Glomerular visceral epithelial cell (primary cell): ENCODE results near the gene ANTXR1.

Experiments
- DNase-seq: peaks from one replicate; pipeline ENCODE4 v3.0.0-alpha.2; 2016; ENCODE audit errors: extremely low spot score

Gene ANTXR1

DNA sequence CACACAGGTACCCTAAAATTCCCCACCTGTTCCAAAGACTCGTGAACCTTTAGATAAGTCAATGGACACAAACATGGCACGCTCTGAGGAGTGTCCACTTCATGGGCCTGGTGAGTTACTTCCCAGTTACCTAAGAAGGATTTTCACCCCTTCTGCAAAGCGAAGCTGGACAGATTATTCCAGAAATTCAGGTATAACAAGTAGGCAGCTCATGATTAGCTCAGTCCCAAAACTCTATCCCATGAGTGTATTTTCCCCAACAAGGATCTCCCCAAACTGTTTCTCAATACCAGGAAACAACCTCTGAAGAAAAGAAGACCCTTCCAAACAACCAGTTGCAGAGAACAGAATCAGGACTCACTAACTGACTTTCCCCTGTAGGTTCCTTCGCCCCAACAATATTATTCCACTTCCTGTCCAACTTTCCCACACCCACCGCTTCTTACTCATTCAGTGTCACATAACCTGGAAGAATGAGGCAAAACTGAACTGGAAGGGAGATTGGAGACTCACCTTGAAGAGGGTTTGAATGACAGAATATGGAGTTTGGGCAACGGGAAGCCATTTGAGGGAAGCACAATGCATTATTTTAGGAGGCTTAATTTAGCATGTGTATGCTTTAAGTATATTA, 120.1 kb downstream of the ANTXR1 start:
- no peak for DNase-seq

- no peak for DNase-seq
Measured at GRCh38 chr2:69133898-69134297, 120.9 kb downstream of the ANTXR1 start.

- no peak for DNase-seq
Measured at GRCh38 chr2:69134306-69134945, 121.4 kb downstream of the ANTXR1 start.

- peak; percentile 68 for DNase-seq
Measured at GRCh38 chr2:69138247-69138772, 125.3 kb downstream of the ANTXR1 start.

- DNase-seq = peak; percentile 77
Measured at GRCh38 chr2:69138793-69139459, 125.9 kb downstream of the ANTXR1 start.

DNA sequence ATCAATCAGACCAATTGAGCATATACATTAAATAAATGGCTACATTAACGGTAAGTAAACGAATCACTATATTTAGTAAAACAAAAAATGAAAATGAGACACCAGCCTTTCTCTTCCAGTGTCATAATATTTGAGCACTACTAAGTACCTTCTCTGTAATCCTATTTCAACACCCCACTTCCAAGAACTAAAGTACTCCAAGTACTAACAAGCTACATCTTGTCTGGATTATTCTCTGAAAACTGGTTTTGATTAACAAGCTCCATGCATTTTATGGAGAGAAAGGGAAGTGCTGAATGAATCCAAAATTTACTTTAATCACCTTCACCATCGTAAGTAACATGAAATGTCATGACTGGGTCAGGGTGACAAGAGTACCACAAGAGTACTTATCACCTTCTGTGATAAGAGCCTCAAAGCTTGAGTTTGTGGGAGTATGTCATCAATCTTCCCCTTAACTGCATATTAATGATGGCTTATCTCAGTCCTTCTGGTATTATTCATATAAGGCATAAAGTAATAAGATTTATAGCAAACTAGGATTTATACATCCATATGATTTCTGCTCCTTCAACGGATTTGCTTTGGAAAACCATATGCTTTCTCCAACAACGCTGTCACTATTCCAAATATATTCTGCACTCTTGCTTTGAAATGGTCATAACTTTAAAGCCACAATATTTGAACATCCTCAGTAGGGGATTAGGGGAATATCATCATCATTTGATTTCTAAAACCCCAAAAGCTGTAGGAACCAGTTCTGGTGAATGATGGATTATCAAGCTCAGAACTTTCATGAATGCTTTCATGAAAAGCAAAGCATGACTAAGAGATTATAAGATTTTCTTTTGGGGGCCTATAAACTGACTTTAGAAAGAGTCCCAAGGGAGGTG, 127.0 kb downstream of the ANTXR1 start:
- DNase-seq = no peak

- no peak for DNase-seq
Measured at GRCh38 chr2:69141061-69141460, 128.1 kb downstream of the ANTXR1 start.

DNA sequence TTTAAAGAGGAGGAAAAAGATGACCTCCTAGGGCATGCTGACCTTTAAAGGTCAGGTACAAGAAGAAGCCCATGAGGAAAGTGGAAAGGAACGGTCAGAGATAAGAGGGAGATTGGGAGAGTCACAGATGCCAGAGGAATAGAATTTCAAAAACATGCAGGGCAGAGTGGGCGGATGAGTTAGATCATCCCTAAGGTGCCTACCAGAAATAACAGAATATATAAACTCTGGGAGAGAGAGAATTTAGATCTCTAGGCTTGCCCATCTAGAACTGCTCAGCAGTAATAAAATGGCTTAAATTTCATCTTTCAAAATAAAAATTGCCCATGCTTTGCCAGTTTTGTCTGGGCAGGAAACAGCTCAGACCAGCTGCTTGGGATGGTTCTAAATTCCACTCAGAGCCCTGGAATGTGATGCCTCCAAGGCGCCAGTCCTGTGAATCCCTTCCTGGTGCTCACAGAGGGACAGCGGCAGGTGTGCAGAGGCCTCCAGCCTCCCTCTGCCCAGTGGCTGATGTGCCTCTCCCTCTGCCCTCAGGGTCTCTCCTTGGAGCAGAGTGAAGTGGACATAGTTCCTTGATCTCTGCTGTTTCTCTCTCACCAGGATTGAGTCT, 130.9 kb downstream of the ANTXR1 start:
- peak; percentile 50 for DNase-seq

- DNase-seq = no peak
Measured at GRCh38 chr2:69145204-69145603, 132.2 kb downstream of the ANTXR1 start.

DNA sequence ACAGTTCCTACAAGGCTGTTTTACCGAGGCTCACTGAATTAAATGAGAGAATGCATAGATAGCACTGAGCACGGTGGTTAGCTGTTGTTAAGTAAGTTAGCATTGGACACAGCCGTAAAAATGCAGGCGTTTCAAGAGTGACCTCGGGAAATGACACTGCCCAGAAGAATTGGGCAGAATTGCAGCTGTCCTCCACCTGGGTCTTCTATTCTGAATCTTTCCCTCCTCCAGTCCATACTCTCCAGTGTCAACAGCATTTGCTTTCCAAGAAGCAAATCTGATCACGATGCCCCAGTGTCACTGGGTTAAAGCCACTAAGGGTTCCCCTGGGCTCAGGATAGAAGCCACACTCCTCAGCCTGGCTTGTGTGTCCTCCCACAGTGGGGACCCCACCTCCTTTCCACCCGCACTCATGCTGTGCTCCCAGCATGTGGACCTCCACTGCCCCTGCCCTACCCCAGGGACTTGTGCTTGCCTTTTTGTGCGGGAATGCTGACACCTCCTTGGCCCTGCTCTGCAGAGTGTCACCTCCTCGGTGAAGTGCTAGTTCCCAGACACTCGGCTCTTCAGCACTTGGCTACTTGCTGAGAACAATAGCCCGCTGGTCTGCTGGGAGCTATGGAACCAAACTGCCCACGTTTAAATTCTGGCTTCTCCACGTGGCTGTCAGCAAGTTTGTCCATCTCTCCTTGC, 135.0 kb downstream of the ANTXR1 start:
- no peak for DNase-seq

DNA sequence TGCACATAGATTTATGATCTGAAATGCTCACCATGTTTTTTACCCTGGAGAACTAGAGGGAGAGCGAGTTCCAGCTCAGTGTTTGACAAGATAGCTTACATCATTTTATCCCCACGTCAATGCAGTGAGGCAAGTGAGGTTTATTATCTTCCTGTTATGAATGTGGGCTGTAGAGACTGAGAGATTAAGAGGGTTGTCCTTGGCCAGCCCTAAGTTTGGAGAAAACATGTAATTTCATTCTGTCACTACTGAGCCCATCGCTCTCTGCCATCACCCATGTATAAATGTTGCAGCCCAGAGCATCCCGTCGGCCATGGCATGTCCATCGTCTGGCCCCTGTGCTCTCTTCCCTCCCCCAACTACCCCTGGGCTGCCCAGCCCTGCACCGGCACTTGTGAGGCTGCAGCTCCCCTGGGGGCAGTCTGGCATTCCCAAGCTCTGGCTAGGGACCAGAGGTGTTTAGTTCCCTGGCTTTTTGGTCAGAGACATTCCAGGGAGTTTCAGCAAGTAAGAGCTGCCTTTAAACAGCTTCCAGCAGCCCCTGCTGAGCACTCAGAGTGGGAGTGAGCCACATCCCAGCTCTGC, 136.7 kb downstream of the ANTXR1 start:
- peak; percentile 36 for DNase-seq

- DNase-seq = no peak
Measured at GRCh38 chr2:69151931-69152330, 139.0 kb downstream of the ANTXR1 start.

DNA sequence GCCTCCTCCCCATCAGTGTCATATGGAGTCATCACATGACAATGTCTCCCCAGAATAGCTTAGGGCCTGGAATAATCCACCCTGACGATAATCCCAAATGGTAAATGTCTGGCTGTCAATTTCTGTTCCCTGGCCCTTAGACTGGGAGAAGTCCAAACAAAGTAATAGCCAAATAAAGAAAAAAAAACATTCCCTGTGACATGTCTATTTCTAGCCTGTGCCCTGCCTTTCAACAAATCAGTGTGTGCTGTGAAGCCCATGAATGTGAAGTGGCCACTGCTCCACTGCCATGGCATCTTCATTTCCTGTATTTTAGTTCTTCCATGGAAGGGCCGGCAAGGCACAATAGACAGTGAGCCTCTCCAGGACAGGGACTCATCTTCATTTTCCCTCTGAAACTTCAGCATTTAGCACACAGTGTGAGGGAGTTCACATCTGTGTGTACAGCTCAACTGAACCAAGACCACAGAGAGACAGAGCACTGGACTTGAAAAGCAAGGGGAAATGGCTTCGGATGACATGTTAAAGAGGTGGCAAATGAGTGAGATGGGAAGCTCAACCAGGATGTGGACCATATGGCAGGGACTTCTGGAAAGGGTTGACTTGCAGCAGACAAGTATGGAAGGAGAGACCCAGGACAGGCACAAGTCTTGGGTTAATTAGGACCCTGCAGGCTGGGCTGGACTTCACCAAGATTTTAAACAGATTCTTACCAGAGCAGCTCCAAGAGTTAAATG, 140.0 kb downstream of the ANTXR1 start:
- no peak for DNase-seq

- no peak for DNase-seq
Measured at GRCh38 chr2:69154106-69154505, 141.1 kb downstream of the ANTXR1 start.

GRCh38 chr2:69156624-69157023, 143.6 kb downstream of the ANTXR1 start:
- DNase-seq = no peak

DNA sequence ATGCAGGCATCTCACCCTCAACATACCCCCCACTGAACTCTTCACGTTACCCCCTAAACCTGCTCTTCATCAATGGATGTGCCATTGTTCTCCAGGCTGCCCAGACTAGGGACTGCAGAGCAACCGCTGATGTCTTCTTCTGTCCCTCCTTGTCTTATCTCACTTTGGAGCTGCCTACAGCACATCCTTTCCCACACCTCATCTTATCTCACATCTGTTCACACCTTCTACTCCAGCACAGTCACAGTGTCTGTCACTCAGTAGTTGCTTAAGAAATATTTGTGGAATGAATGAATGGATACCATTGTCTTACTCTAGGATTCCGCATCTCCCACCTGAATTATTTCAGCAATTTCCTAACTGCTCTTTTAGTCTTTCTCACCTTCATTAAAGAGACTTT, 144.5 kb downstream of the ANTXR1 start:
- DNase-seq = no peak

- DNase-seq = no peak
Measured at GRCh38 chr2:69159986-69160385, 147.0 kb downstream of the ANTXR1 start.

GRCh38 chr2:69162057-69162456, 149.1 kb downstream of the ANTXR1 start:
- DNase-seq = no peak

DNA sequence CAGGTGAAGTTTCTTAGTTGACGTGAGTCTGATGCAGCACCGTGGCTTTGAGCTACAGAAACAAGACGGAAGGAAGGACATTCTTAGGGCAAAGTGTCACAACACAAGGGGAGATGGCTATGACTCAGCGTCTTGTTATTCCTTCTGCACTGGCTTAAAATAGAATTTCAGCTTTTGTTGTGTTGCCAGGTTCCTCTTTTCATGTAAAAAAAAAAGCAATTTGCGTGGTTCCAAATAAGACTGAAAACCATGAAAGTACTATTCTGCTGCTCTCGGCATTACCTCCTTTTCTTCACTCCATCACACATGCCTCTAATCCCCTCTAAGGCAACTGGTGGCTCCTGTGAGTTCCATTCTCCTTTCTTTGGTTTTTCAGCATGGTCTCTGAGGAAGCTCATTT, 150.1 kb downstream of the ANTXR1 start:
- DNase-seq = peak; percentile 78

DNA sequence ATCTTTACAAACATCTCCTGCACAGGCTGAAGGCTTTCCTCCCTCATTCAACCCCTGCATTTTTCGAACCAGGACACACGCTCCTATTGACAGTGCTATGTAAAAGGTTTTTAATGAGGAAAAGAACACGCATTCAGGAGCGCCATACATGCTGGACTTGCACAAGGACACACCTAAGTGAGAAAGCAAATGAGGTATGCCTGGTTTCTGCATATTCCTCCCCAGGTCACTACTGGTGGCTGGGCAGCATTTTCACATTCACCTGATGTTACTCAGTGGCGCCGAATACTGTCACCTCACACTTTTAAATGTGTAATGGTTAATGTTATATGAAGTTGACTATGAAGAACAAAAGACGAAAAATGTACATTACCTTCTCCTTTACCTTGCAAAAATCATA, 150.6 kb downstream of the ANTXR1 start:
- DNase-seq = no peak
